HEK293 (cell line): ENCODE results near the gene AGO1.

Experiments
- CTCF ChIA-PET: fragments of 350-600 bp; formaldehyde crosslinking; extraction: SDS; loops from one replicate; lab custom pipeline; 2021; ENCODE audit warnings: antibody characterized with exemption; lab: Yijun Ruan, JAX
- POLR2A ChIA-PET: fragments of 300-600 bp; formaldehyde crosslinking; extraction: SDS; loops from one replicate; lab custom pipeline; 2020; ENCODE audit warnings: antibody characterized with exemption, inconsistent platforms; lab: Yijun Ruan, JAX
- H3K27ac ChIP-seq: fragments of 200-500 bp; sonication (Bioruptor generic); 2 replicates; pipeline ENCODE4 v1.5.1; 2014; ENCODE audit warnings: low read depth, low read length, control low read depth, inconsistent platforms; ENCODE audit errors: extremely low read depth
- H3K36me3 ChIP-seq, 2 experiments: fragments of 200-500 bp in 1 of 2; sonication (Bioruptor generic) in 1 of 2; 1 replicate in 1 of 2; 2 replicates in 1 of 2; pipeline ENCODE4 v1.5.1; 2014 to 2017; ENCODE audit warnings: inconsistent platforms in 2 of 2, low read length in 2 of 2; ENCODE audit not compliant: control insufficient read depth in 2 of 2, insufficient read depth in 1 of 2
- H3K4me1 ChIP-seq: fragments of 200-500 bp; sonication (Bioruptor generic); 2 replicates; pipeline ENCODE4 v1.5.1; 2014; ENCODE audit warnings: mild to moderate bottlenecking, low read length, inconsistent platforms; ENCODE audit not compliant: control insufficient read depth, insufficient read depth
- H3K4me3 ChIP-seq: 2 replicates; pipeline ENCODE4 v1.5.1; 2011; ENCODE audit warnings: low read depth, mild to moderate bottlenecking, control low read depth, low read length, moderate library complexity
- H3K9me3 ChIP-seq: fragments of 200-500 bp; sonication (Bioruptor generic); 2 replicates; pipeline ENCODE4 v1.5.1; 2014; ENCODE audit warnings: low read depth, low read length, inconsistent platforms; ENCODE audit not compliant: control insufficient read depth, insufficient read depth
- AEBP2 ChIP-seq: fragments of 450-650 bp; formaldehyde crosslinking; IDR thresholded peaks from 2 replicates; pipeline ENCODE4 v1.5.1; 2016; ENCODE audit warnings: missing biosample characterization, missing genetic modification characterization, borderline replicate concordance
- HOXC10 ChIP-seq: sonication (generic); formaldehyde crosslinking; IDR thresholded peaks from 2 replicates; pipeline ENCODE4 v1.8.1; 2023; ENCODE audit warnings: mild to moderate bottlenecking, missing genetic modification reagents
- KLF8 ChIP-seq: fragments of 450-650 bp; formaldehyde crosslinking; IDR thresholded peaks from 2 replicates; pipeline ENCODE4 v1.5.1; 2016; ENCODE audit warnings: missing biosample characterization, missing genetic modification characterization
- MEIS1 ChIP-seq: sonication (generic); formaldehyde crosslinking; IDR thresholded peaks from 2 replicates; pipeline ENCODE4 v1.8.1; 2022; ENCODE audit warnings: missing genetic modification reagents, mild to moderate bottlenecking, borderline replicate concordance
- PRDM4 ChIP-seq: fragments of 450-650 bp; formaldehyde crosslinking; IDR thresholded peaks from 2 replicates; pipeline ENCODE4 v1.5.1; 2017; ENCODE audit warnings: missing biosample characterization, missing genetic modification characterization
- ZBTB11 ChIP-seq: fragments of 450-650 bp; formaldehyde crosslinking; conservative IDR thresholded peaks from 2 replicates; pipeline ENCODE4 v1.5.1; 2016; ENCODE audit warnings: low read depth, missing biosample characterization, missing genetic modification characterization
- ZBTB21 ChIP-seq: fragments of 450-650 bp; formaldehyde crosslinking; IDR thresholded peaks from 2 replicates; pipeline ENCODE4 v1.5.1; 2017; ENCODE audit warnings: missing biosample characterization, missing genetic modification characterization
- ZBTB44 ChIP-seq: fragments of 450-650 bp; IDR thresholded peaks from 2 replicates; pipeline ENCODE4 v1.5.1; 2018; ENCODE audit warnings: missing biosample characterization, mild to moderate bottlenecking, missing genetic modification characterization
- ZFP3 ChIP-seq: fragments of 450-650 bp; formaldehyde crosslinking; IDR thresholded peaks from 2 replicates; pipeline ENCODE4 v1.5.1; 2016; ENCODE audit warnings: low read depth, missing biosample characterization, missing genetic modification characterization
- ZNF138 ChIP-seq: fragments of 450-650 bp; formaldehyde crosslinking; IDR thresholded peaks from 2 replicates; pipeline ENCODE4 v1.5.1; 2016; ENCODE audit warnings: missing biosample characterization, missing genetic modification characterization, borderline replicate concordance
- ZNF280C ChIP-seq: fragments of 450-650 bp; formaldehyde crosslinking; IDR thresholded peaks from 2 replicates; pipeline ENCODE4 v1.5.1; 2016; ENCODE audit warnings: missing biosample characterization, missing genetic modification characterization
- ZNF513 ChIP-seq: fragments of 450-650 bp; IDR thresholded peaks from 2 replicates; pipeline ENCODE4 v1.5.1; 2018; ENCODE audit warnings: missing biosample characterization, missing genetic modification characterization
- ZNF548 ChIP-seq: fragments of 450-650 bp; formaldehyde crosslinking; IDR thresholded peaks from 2 replicates; pipeline ENCODE4 v1.5.1; 2016; ENCODE audit warnings: missing biosample characterization, missing genetic modification characterization
- ZNF585B ChIP-seq: fragments of 450-650 bp; formaldehyde crosslinking; IDR thresholded peaks from 2 replicates; pipeline ENCODE4 v1.5.1; 2016; ENCODE audit warnings: missing biosample characterization, missing genetic modification characterization
- ZNF639 ChIP-seq: fragments of 450-650 bp; formaldehyde crosslinking; IDR thresholded peaks from 2 replicates; pipeline ENCODE4 v1.5.1; 2016; ENCODE audit warnings: missing biosample characterization, missing genetic modification characterization
- ZSCAN4 ChIP-seq: fragments of 450-650 bp; formaldehyde crosslinking; IDR thresholded peaks from 2 replicates; pipeline ENCODE4 v1.5.1; 2017; ENCODE audit warnings: missing biosample characterization, missing genetic modification characterization

The AGO1 gene

GRCh38 chr1:35894183-35894582 is 11.2 kb downstream of the AGO1 start:
- CTCF ChIA-PET = no interaction called here
- H3K4me1 ChIP-seq = no peaks in the 10 kb centered on the region
- TF ChIP-seq ZSCAN4 (tag by site-specific recombination) (no peak), HOXC10 (CRISPR knock-in tag) (no peak), ZBTB44 (tag by site-specific recombination) (no peak), ZBTB11 (tag by site-specific recombination) (no peak), ZNF639 (tag by site-specific recombination) (no peak), AEBP2 (tag by site-specific recombination) (no peak), MEIS1 (CRISPR knock-in tag) (no peak), KLF8 (tag by site-specific recombination) (no peak), ZNF548 (tag by site-specific recombination) (no peak), ZNF280C (tag by site-specific recombination) (no peak), PRDM4 (tag by site-specific recombination) (no peak), ZBTB21 (tag by site-specific recombination) (no peak), ZNF585B (no peak), ZNF138 (no peak), ZFP3 (tag by site-specific recombination) (no peak), ZNF513 (tag by site-specific recombination) (no peak)
- TF ChIP-seq, all 188 proteins: peak for 0
- Histone ChIP-seq H3K4me3 (no peak overlapping the region), H3K9me3 (no peaks in the 10 kb centered on the region), H3K36me3 (peaks cover 29 to 98% of the 10 kb centered on the region in 2 experiments), H3K27ac (no peak overlapping the region)
- POLR2A ChIA-PET = interaction anchor here (1.0 kb wide), 1 partner anchor 10 kb away, joined by 3 read pairs; no protein-coding TSS in a partner anchor
